Upper lobe of left lung (tissue), 4 donors: Measurements from ENCODE around the gene NCOA6.

Experiments used
- CTCF ChIP-seq, 6 experiments: fragments of 450-650 bp in 4 of 6; fragments of 200-600 bp in 2 of 6; sonication (generic) in 2 of 6; IDR thresholded peaks; one replicate each; pipeline ENCODE4 v1.5.1; 2016 to 2019; ENCODE audit warnings: antibody characterized with exemption in 6 of 6
- POLR2A ChIP-seq, 4 donors: fragments of 450-650 bp; IDR thresholded peaks; one replicate each; pipeline ENCODE4 v1.5.1; 2016 to 2017; ENCODE audit warnings: antibody characterized with exemption in 4 of 4, mild to moderate bottlenecking in 2 of 4
- POLR2AphosphoS5 ChIP-seq, 2 donors: sonication (generic); formaldehyde crosslinking; IDR thresholded peaks; one replicate each; pipeline ENCODE4 v1.5.1; 2017; ENCODE audit warnings: antibody characterized with exemption in 2 of 2

GRCh38 chr20:34693414-34693813 is 132.0 kb downstream of the NCOA6 start:
- TF ChIP-seq POLR2A (IDR thresholded peaks at IDR 0.05): no peak
- no peak for TF ChIP-seq CTCF (IDR thresholded peaks at IDR 0.05)
- no peak for TF ChIP-seq POLR2AphosphoS5 (IDR thresholded peaks at IDR 0.05)
